GM13976 (cell line): ENCODE data around the gene CYP3A7.
"Not testable (repeated sequence)": the region's sequence is repeated elsewhere in the genome, so short reads cannot be mapped to it uniquely, and the experiment has no call there.

Source experiments
- DNase-seq: peaks from one replicate; pipeline ENCODE4 v3.0.0; 2012; ENCODE audit warnings: low spot score
- CTCF ChIP-seq: IDR thresholded peaks from 2 replicates; pipeline ENCODE4 v1.5.1; 2012; ENCODE audit warnings: borderline replicate concordance, mild to moderate bottlenecking; ENCODE audit not compliant: insufficient read depth; ENCODE audit errors: extremely low read depth, missing control alignments, control extremely low read depth
- in situ Hi-C: fragments of 300-500 bp; cut with MboI; formaldehyde crosslinking; loops from one replicate; pipeline ENCODE4 v1.12.0; 2022; ENCODE audit warnings: low sequenced_read_pairs, mixed read lengths, inconsistent platforms; ENCODE audit not compliant: unreplicated experiment

CYP3A7 gene

DNA sequence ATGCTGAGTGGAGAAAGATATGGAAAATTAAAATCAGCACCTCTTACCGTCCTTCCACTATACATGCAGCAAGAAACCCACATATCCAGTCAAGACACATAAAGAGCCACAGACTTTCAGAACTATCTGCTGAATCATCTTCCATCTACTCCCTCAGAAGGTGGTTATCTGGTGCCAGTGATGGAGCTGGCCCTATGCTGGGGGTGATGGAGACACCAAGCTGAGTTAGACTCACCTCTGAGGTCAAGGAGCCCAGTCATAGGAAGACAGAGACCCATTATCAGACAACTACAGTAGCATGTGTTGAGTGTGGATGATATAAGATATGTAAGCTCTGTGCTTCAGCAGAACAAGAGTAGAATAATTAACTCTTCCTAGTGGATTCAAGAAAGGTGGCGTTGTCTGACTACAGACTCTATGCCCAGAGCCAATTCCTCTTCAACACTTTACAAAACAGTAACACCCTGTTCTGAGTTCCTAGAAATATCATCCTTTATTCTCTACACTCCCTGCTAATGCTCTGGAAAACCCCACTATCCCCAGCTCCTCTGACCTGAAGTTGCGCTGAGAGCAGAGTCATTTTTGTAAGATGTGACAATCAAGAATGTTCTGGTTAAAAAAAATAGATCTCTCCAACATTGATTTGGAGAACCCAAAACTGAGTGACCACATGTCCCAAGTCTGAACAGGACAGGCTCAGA, 69.5 kb downstream of the CYP3A7 start:
- DNase-seq: no peak
- in situ Hi-C loops: no loop called here
- TF ChIP-seq CTCF: no peak

- in situ Hi-C loops, DNase-seq: not testable (repeated sequence)
These were observed 77.1 kb downstream of the CYP3A7 start for GRCh38 chr7:99657879-99658278.
